AG04449 (cell line): ENCODE measurements around the gene FGD5.

Source experiments
- CTCF ChIA-PET: fragments of 350-600 bp; formaldehyde crosslinking; extraction: SDS; loops from one replicate; lab custom pipeline; 2021; ENCODE audit warnings: antibody characterized with exemption; lab: Yijun Ruan, JAX
- POLR2A ChIA-PET: fragments of 400-600, 350-600 bp; formaldehyde crosslinking; extraction: SDS; loops from one replicate; lab custom pipeline; 2020; ENCODE audit warnings: antibody characterized with exemption, inconsistent platforms; lab: Yijun Ruan, JAX
- DNase-seq: peaks from one replicate; pipeline ENCODE4 v3.0.0-alpha.2; 2010; ENCODE audit warnings: low read depth, low spot score
- H3K4me3 ChIP-seq: 2 replicates; pipeline ENCODE4 v1.5.1; 2011; ENCODE audit warnings: low read depth, mild to moderate bottlenecking, control low read depth, low read length
- TF ChIP-seq, protein P1 (sequence below): IDR thresholded peaks from one replicate; pipeline ENCODE4 v1.5.1; 2011; ENCODE audit warnings: mild to moderate bottlenecking, moderate library complexity, low read length, control low read depth, inconsistent platforms; ENCODE audit not compliant: insufficient read depth; ENCODE audit errors: missing control alignments

Gene FGD5

GRCh38 chr3:14786369-14786768 lies 32.4 kb upstream of the FGD5 start:
- ChIA-PET POLR2A (no interaction called here), CTCF (no interaction called here)
- no peak overlapping the region for H3K4me3 ChIP-seq
- TF ChIP-seq, protein P1, sequence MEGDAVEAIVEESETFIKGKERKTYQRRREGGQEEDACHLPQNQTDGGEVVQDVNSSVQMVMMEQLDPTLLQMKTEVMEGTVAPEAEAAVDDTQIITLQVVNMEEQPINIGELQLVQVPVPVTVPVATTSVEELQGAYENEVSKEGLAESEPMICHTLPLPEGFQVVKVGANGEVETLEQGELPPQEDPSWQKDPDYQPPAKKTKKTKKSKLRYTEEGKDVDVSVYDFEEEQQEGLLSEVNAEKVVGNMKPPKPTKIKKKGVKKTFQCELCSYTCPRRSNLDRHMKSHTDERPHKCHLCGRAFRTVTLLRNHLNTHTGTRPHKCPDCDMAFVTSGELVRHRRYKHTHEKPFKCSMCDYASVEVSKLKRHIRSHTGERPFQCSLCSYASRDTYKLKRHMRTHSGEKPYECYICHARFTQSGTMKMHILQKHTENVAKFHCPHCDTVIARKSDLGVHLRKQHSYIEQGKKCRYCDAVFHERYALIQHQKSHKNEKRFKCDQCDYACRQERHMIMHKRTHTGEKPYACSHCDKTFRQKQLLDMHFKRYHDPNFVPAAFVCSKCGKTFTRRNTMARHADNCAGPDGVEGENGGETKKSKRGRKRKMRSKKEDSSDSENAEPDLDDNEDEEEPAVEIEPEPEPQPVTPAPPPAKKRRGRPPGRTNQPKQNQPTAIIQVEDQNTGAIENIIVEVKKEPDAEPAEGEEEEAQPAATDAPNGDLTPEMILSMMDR = no peak
- no peak for DNase-seq

- TF ChIP-seq, protein P1 = no peak
- ChIA-PET POLR2A (no interaction called here), CTCF (no interaction called here)
- DNase-seq = no peak
- no peak overlapping the region for H3K4me3 ChIP-seq
Measured at GRCh38 chr3:14787630-14788029, 31.1 kb upstream of the FGD5 start.

DNA sequence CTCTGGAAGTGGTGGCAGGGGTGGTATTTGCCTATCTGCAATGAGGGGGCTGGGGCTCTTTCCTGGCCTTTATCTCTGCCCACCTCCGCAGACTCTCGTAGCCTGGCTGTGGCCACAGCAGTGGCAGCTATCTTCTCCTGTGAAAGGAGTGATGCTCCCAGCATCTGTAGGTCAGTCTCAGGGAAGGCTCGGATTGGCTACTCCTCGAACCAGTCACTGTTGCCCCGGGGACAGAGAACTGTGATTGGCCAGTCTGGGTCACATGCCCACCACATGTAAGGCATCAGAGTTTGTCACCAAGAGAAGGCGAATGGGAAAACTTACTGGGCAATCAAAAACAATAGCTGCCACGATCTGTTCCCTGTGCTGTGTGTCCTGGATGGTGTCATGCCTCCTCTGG lies 30.1 kb upstream of the FGD5 start:
- TF ChIP-seq, protein P1 = no peak
- DNase-seq = no peak
- H3K4me3 ChIP-seq = no peak overlapping the region
- CTCF ChIA-PET = interaction anchor here (2.5 kb wide), 1 partner anchor 8 kb away, joined by 16 read pairs; no protein-coding TSS in a partner anchor
- POLR2A ChIA-PET = no interaction called here

DNA sequence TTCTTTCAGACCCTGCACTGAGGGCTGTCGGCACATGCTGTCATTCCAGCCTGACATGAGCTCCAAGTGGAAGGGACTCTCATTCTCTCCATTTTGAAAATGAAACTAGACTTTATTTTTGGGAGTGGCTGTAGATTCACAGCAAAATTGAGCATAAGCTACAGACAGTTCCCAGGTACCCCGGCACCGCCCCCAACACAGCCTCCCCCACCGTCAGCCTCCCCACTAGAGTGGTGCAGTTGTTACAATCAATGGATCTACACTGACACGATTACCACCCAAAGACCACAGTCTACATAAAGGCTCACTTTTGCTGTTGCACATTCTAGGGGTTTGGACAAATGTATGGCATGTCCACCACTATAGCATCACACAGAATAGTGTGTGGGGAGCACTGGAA lies 29.5 kb upstream of the FGD5 start:
- no peak overlapping the region for H3K4me3 ChIP-seq
- POLR2A ChIA-PET = no interaction called here
- CTCF ChIA-PET = interaction anchor here (2.5 kb wide), 1 partner anchor 9 kb away, joined by 16 read pairs; no protein-coding TSS in a partner anchor
- TF ChIP-seq, protein P1 = no peak
- DNase-seq = no peak

DNA sequence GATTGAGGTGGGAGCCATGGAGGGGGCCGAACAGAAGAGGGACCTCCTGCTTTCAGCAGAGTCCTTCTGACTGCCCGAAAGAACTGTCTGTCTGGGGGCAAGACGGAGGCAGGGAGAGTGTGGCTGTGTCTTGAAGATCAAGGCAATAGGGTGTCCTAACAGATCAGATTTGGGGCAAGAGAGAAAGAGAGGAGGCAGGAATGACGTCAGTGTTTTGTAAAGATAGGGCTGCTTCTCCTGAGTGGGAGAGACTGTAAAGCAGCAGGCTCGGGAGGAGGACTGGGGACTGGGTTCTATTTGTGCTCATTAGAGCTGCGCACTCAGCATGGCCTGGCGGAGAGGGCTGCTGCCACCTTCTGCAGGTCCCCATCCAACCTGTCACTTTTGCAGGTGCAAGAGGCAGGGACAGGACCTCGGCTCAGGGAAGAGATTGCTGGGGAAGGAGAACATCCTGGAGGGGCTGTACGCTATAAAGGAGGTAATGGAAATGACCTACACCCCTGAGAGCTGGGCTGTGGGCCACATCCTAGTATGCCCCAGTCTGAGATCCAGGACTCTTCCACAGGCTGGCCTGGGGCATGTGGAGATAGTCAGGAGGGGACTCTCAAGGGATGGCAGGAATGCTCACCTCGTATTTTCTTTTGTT lies 29.0 kb upstream of the FGD5 start:
- ChIA-PET CTCF (interaction anchor here (2.5 kb wide), 1 partner anchor 10 kb away, joined by 16 read pairs; no protein-coding TSS in a partner anchor), POLR2A (no interaction called here)
- no peak for DNase-seq

DNA sequence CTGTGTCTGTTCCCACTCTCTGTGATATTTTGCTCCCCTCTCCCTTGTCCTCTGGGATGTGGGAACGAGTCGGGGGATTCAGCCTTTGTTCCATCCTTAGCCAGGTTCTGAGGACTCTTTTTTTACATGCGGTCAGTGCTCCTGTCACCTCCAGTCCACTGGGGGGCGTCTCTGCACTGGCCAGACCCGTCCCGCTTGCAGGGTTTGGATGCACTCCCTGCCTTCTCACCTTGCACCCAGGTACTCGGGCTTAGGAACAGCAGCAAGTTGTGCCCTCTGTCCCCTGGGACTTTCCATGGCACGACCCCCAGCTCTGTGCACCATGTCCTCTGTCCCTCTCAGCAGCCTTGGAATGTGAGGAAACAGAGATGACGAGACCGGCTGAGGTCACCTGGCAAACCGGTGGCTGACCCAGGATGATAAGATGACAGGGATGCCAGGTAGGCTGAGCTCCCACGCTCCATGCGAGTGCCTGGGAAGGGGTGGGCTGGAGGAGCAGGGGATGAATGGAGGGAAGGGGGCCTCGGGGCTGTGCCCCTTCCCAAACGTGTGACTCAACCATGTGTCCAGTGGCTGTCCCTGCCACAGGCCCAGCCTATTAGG lies 27.3 kb upstream of the FGD5 start:
- ChIA-PET CTCF (interaction anchor here (2.5 to 4.8 kb wide), 2 partner anchors 11 kb away, joined by 16 to 24 read pairs; no protein-coding TSS in a partner anchor), POLR2A (no interaction called here)
- TF ChIP-seq, protein P1 = peak; percentile 68
- DNase-seq = no peak
- H3K4me3 ChIP-seq = no peak overlapping the region

More for the DNA sequence above, 29.0 kb upstream of the FGD5 start:
- no peak overlapping the region for H3K4me3 ChIP-seq
- TF ChIP-seq, protein P1 = no peak
